Liver (tissue), 9 donors: ENCODE results near the gene KLF12. TPM values are rescaled to one million over a fixed set of nuclear protein-coding genes. Genes with fewer than 3 reads are reported as not detected.

ENCODE experiments used
- DNase-seq: peaks from one replicate; pipeline ENCODE4 v3.0.0-alpha.2; 2017; ENCODE audit warnings: low spot score
- H3K27ac ChIP-seq, 2 donors: one replicate each; pipeline ENCODE4 v1.7.0; 2013; ENCODE audit warnings: inconsistent platforms in 2 of 2, low read length in 2 of 2, control low read depth in 1 of 2, low read depth in 1 of 2, mild to moderate bottlenecking in 1 of 2
- H3K27me3 ChIP-seq, 4 donors: one replicate each; pipeline versions ENCODE4 v1.6.1 to v1.7.0; 2013; ENCODE audit warnings: low read length in 3 of 4, inconsistent platforms in 1 of 4, mild to moderate bottlenecking in 1 of 4, moderate library complexity in 1 of 4; ENCODE audit not compliant: control insufficient read depth in 4 of 4, insufficient read depth in 4 of 4
- H3K36me3 ChIP-seq, 4 donors: one replicate each; pipeline versions ENCODE4 v1.6.1 to v1.7.0; 2013; ENCODE audit warnings: low read length in 3 of 4, mild to moderate bottlenecking in 3 of 4, low read depth in 1 of 4, moderate library complexity in 1 of 4; ENCODE audit not compliant: control insufficient read depth in 4 of 4, insufficient read depth in 3 of 4
- H3K4me1 ChIP-seq, 4 donors: one replicate each; pipeline versions ENCODE4 v1.6.1 to v1.7.0; 2013; ENCODE audit warnings: low read length in 3 of 4, mild to moderate bottlenecking in 3 of 4, moderate library complexity in 1 of 4; ENCODE audit not compliant: control insufficient read depth in 4 of 4, insufficient read depth in 4 of 4
- H3K4me3 ChIP-seq, 3 donors: one replicate each; pipeline versions ENCODE4 v1.6.1 to v1.7.0; 2013; ENCODE audit warnings: low read length in 3 of 3, control low read depth in 1 of 3, low read depth in 1 of 3, mild to moderate bottlenecking in 1 of 3
- H3K9ac ChIP-seq, 2 donors: one replicate each; pipeline ENCODE4 v1.7.0; 2013; ENCODE audit warnings: low read length in 2 of 2, mild to moderate bottlenecking in 2 of 2, moderate library complexity in 2 of 2, control low read depth in 1 of 2, low read depth in 1 of 2
- H3K9me3 ChIP-seq, 4 donors: one replicate each; pipeline versions ENCODE4 v1.6.1 to v1.7.0; 2013; ENCODE audit warnings: low read length in 3 of 4; ENCODE audit not compliant: control insufficient read depth in 4 of 4
- ATF3 ChIP-seq: IDR thresholded peaks from 2 replicates; pipeline ENCODE4 v1.6.1; 2016; ENCODE audit warnings: antibody characterized with exemption
- CTCF ChIP-seq: fragments of 150-350 bp; IDR thresholded peaks from 2 replicates; pipeline ENCODE4 v1.5.1; 2017; ENCODE audit warnings: improper control_type of control experiment, low read depth, low read length; ENCODE audit not compliant: missing input control
- EGR1 ChIP-seq, 2 donors: IDR thresholded peaks; 2 replicates each; pipeline ENCODE4 v1.6.1; 2016 to 2018; ENCODE audit warnings: antibody characterized with exemption in 2 of 2, low read depth in 2 of 2
- FOXA1 ChIP-seq: IDR thresholded peaks from 2 replicates; pipeline ENCODE4 v1.6.1; 2016; ENCODE audit warnings: antibody characterized with exemption
- FOXA2 ChIP-seq: IDR thresholded peaks from 2 replicates; pipeline ENCODE4 v1.6.1; 2016; ENCODE audit warnings: antibody characterized with exemption
- GABPA ChIP-seq, 2 donors: IDR thresholded peaks in 1 of 2; conservative IDR thresholded peaks in 1 of 2; 2 replicates each; pipeline ENCODE4 v1.6.1; 2016; ENCODE audit warnings: antibody characterized with exemption in 2 of 2, mild to moderate bottlenecking in 1 of 2, moderate library complexity in 1 of 2
- HNF4A ChIP-seq, 2 donors: conservative IDR thresholded peaks; 2 replicates each; pipeline ENCODE4 v1.6.1; 2016; ENCODE audit warnings: antibody characterized with exemption in 2 of 2, mild to moderate bottlenecking in 2 of 2
- HNF4G ChIP-seq: IDR thresholded peaks from 2 replicates; pipeline ENCODE4 v1.6.1; 2016; ENCODE audit warnings: antibody characterized with exemption
- JUND ChIP-seq, 2 donors: IDR thresholded peaks; 2 replicates each; pipeline ENCODE4 v1.6.1; 2016; ENCODE audit warnings: antibody characterized with exemption in 2 of 2
- NR2F2 ChIP-seq: IDR thresholded peaks from 2 replicates; pipeline ENCODE4 v1.6.1; 2016; ENCODE audit warnings: antibody characterized with exemption
- RAD21 ChIP-seq, 2 donors: IDR thresholded peaks; 2 replicates each; pipeline ENCODE4 v1.6.1; 2016; ENCODE audit warnings: antibody characterized with exemption in 2 of 2, mild to moderate bottlenecking in 2 of 2
- REST ChIP-seq: IDR thresholded peaks from 2 replicates; pipeline ENCODE4 v1.6.1; 2016; ENCODE audit warnings: antibody characterized with exemption, mild to moderate bottlenecking
- RXRA ChIP-seq, 2 donors: IDR thresholded peaks; 2 replicates each; pipeline ENCODE4 v1.6.1; 2017 to 2018; ENCODE audit warnings: antibody characterized with exemption in 2 of 2, mild to moderate bottlenecking in 1 of 2
- SP1 ChIP-seq: IDR thresholded peaks from 2 replicates; pipeline ENCODE4 v1.6.1; 2018; ENCODE audit warnings: antibody characterized with exemption, mild to moderate bottlenecking
- TAF1 ChIP-seq: conservative IDR thresholded peaks from 2 replicates; pipeline ENCODE4 v1.6.1; 2016; ENCODE audit warnings: antibody characterized with exemption, mild to moderate bottlenecking
- YY1 ChIP-seq: IDR thresholded peaks from 2 replicates; pipeline ENCODE4 v1.6.1; 2016; ENCODE audit warnings: antibody characterized with exemption, mild to moderate bottlenecking
- ZBTB33 ChIP-seq: IDR thresholded peaks from 2 replicates; pipeline ENCODE4 v1.6.1; 2016; ENCODE audit warnings: antibody characterized with exemption
- WGBS: extraction: QIAGEN DNeasy Blood & Tissue Kit; methylation state at CpG from one replicate; pipeline ENCODE4 v1.1.7; 2013; 5-methylcytosine and 5-hydroxymethylcytosine counted together
- polyA plus RNA-seq, 2 donors: library from polyadenylated mRNA; stranded (reverse) in 1 of 2; unstranded in 1 of 2; fragments of 200-250 nt in 1 of 2; fragments of >200 nt in 1 of 2; fragmentation: Nextera tagmentation in 1 of 2; extraction: Ambion mirVana in 1 of 2; gene quantifications; one replicate each; pipeline versions ENCODE4 v1.2.1 to v1.2.3, GENCODE V29; 2013 to 2015
- total RNA-seq, 2 donors: library from RNA; depleted of rRNA; stranded (reverse); fragments of >200 nt; gene quantifications; one replicate each; pipeline ENCODE4 v1.2.3, GENCODE V29; 2014
- donor health status: healthy.
- donor health status: healthy.
- donor health status: healthy.
- donor health status: healthy.
- donor health status: healthy.

KLF12 gene
- total and polyA plus RNA-seq, 4 donors = 2.4 to 15.9 (median 11.3) TPM

GRCh38 chr13:74090397-74090796 lies 43.8 kb downstream of the KLF12 start:
- WGBS = 93% methylated on average over 3 of the region's 3 CpGs
- Histone ChIP-seq H3K36me3 (no peaks in the 10 kb centered on the region), H3K9ac (no peak overlapping the region), H3K27ac (no peak overlapping the region), H3K27me3 (no peaks in the 10 kb centered on the region), H3K9me3 (no peaks in the 10 kb centered on the region), H3K4me3 (no peak overlapping the region), H3K4me1 (peaks cover 0 to 7% (median 0%) of the 10 kb centered on the region in 4 donors)
- TF ChIP-seq CTCF (no peak), ATF3 (no peak), FOXA2 (no peak), YY1 (no peak), SP1 (no peak), HNF4A (conservative IDR thresholded peaks at IDR 0.05) (no peak), REST (no peak), RAD21 (IDR thresholded peaks at IDR 0.05) (no peak), NR2F2 (no peak), RXRA (IDR thresholded peaks at IDR 0.05) (no peak), ZBTB33 (no peak), FOXA1 (no peak), GABPA (IDR thresholded peaks at IDR 0.05 in 1 of 2, conservative IDR thresholded peaks at IDR 0.05 in 1 of 2) (no peak), TAF1 (no peak), JUND (IDR thresholded peaks at IDR 0.05) (no peak), HNF4G (no peak), EGR1 (IDR thresholded peaks at IDR 0.05; ENCODE audit: low read depth in 2 of 2) (no peak)
- DNase-seq = no peak

- 57% methylated on average over 3 of the region's 3 CpGs for WGBS
Observed at GRCh38 chr13:74087357-74087756, 46.8 kb downstream of the KLF12 start.

More at GRCh38 chr13:74087357-74087756, 46.8 kb downstream of the KLF12 start:
- TF ChIP-seq NR2F2 (no peak), FOXA2 (no peak), RAD21 (IDR thresholded peaks at IDR 0.05) (no peak), REST (no peak), CTCF (no peak)
- no peaks in the 10 kb centered on the region for H3K9me3 ChIP-seq
- DNase-seq = no peak
- H3K27me3 ChIP-seq = no peaks in the 10 kb centered on the region
- no peak overlapping the region for H3K27ac ChIP-seq
- no peak overlapping the region for H3K9ac ChIP-seq
- H3K4me1 ChIP-seq = peaks cover 0 to 17% (median 1%) of the 10 kb centered on the region in 4 donors
- H3K4me3 ChIP-seq = no peak overlapping the region
- H3K36me3 ChIP-seq = no peaks in the 10 kb centered on the region
